Activated CD8-positive, alpha-beta memory T cell treated with anti-CD3 and anti-CD28 coated beads for 4 hours (primary cell): ENCODE data around the gene EIF3C.
"Not testable (repeated sequence)": the region's sequence is repeated elsewhere in the genome, so short reads cannot be mapped to it uniquely, and the experiment has no call there.

Experiments
- DNase-seq, 2 donors: peaks; one replicate each; pipeline ENCODE4 v3.0.0-alpha.2; 2020; ENCODE audit warnings: low read depth in 2 of 2

Gene EIF3C, protein sequence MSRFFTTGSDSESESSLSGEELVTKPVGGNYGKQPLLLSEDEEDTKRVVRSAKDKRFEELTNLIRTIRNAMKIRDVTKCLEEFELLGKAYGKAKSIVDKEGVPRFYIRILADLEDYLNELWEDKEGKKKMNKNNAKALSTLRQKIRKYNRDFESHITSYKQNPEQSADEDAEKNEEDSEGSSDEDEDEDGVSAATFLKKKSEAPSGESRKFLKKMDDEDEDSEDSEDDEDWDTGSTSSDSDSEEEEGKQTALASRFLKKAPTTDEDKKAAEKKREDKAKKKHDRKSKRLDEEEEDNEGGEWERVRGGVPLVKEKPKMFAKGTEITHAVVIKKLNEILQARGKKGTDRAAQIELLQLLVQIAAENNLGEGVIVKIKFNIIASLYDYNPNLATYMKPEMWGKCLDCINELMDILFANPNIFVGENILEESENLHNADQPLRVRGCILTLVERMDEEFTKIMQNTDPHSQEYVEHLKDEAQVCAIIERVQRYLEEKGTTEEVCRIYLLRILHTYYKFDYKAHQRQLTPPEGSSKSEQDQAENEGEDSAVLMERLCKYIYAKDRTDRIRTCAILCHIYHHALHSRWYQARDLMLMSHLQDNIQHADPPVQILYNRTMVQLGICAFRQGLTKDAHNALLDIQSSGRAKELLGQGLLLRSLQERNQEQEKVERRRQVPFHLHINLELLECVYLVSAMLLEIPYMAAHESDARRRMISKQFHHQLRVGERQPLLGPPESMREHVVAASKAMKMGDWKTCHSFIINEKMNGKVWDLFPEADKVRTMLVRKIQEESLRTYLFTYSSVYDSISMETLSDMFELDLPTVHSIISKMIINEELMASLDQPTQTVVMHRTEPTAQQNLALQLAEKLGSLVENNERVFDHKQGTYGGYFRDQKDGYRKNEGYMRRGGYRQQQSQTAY

DNA sequence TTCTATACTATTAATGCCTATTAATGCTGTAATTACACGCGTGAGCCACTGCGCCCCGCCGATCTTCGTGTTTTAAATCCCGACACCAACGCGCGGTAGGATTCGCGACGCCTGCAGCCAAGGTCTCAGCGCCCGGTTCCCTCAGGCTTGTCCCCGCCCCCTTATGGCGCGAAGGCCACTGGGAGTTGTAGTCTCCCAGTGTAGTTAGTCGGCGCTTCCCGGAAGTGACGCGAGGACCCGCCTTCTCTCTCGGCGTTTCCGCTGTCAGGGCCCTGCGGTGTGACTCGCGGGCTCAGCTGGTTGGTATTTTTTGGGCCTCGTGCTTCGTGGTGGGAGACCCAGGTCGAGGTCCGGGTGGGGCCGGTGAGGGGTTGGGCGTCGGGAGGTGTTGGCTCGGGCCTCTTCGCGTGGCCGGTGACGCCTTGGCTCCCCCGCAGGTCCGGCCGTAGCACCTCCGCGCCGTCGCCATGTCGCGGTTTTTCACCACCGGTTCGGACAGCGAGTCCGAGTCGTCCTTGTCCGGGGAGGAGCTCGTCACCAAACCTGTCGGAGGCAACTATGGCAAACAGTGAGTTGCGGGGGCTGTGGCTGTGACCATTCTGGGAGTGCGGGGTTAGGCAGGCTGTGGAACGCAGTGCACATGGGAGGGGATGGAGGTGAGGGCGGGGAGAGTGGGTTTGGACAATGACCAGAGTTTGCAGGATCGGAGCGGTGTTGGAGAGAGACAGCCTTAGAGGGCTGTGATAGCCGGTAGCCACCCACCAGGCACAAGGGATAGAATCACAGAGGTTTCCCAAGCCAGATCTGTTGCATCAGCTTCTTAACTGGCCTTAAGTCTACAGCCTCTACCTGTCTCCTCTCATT, at the start of gene EIF3C:
Gene EIF3C (plus strand): TSS at position 245 of the 864 bp plus-strand sequence. CDS start 223 bp downstream, at position 468.
- not testable (repeated sequence) for DNase-seq

DNA sequence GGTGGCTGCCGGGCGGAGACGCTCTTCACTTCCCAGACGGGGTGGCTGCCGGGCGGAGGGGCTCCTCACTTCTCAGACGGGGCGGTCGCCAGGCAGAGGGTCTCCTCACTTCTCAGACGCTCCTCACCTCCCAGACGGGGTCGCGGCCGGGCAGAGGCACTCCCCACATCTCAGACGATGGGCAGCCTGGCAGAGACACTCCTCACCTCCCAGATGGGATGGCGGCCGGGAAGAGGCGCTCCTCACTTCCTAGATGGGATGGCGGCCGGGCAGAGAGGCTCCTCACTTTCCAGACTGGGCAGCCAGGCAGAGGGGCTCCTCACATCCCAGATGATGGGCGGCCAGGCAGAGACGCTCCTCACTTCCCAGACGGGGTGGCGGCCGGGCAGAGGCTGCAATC, 45.0 kb upstream of the EIF3C start:
- not testable (repeated sequence) for DNase-seq

DNA sequence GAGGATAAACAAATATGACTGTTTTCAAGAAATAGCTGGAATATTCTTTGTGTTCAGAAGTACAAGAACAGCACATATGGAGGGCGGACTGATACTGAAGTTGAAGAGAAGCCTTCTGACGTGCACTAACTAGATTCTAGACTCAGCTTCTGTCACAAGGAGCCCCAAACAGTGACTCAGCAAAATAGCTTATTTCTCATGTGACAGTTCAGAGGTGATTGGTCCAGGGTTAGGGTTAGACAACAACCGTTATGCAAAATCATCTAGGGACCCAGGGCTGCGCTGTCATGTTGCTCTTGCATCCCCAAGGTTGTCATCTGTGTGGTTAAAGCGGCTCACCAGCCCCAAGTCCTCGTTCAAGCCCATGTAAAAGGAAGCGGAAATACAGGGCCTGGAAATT, 43.8 kb upstream of the EIF3C start:
- not testable (repeated sequence) for DNase-seq

DNA sequence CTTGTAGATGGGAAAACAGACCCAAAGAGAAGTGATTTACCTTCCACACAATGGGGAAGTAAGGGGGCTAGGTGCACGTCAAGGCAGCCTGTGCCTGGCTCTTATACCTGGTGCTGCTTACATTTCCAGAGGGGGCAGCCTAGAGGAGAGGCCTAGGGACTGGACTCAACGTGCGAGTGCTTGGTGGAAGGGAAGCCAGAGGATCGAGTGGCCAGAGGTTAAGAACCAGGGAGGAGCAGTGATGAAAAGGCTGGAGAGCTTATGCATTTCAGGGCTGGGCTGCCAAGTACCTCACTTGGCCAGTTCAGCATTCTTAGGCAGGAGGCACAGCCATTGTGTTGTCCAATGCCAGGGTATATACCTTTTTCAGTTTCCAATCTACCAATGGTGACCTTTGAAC, 43.1 kb upstream of the EIF3C start:
- not testable (repeated sequence) for DNase-seq

DNA sequence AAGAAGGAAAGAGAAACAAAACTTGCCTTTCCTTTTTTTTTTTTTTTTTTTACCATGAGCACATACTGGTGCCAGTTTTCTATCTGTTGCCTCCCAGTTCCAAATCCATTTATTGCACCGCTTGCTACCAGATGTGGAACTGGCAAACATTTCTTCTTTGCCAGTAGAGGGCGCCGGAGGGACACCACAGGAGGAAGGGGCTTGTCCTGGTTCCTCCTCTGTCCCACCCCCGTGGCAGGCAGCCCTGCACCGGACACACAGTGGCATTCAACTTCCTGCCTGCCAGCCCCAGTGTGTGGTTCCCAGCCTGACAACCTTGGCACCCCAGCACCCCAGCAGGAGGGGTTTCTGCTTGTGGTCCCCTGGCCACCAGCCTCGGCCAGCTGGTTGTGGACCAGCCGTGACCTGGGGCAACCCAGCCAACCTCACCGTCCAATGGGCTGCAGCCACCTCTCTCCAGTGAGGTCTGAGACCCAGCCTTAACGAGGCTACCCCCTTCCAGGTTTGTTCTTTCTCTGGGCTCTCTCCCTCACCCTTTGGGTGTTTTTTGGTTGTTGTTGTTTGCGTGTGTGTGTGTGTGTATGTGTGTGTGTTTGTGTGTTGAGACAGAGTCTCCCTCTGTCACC, 22.8 kb upstream of the EIF3C start:
- DNase-seq: not testable (repeated sequence)

DNA sequence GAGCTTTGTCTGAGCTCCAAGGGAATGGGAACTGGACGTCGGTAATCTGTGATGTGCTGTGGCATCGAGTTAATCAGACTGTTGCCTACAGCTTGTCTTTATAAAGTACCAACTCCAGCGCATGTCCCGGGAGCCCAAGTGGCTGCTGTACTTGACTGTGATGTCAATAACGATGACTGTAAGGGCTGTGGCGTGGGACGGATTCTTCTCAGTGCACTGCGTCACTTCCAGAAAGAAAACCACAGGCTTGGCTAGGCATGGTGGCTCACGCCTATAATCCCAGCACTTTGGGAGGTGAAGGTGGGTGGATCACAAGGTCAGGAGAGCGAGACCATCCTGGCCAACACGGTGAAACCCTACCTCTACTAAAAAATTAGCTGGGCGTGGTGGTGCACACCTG, 21.8 kb upstream of the EIF3C start:
- not testable (repeated sequence) for DNase-seq

DNA sequence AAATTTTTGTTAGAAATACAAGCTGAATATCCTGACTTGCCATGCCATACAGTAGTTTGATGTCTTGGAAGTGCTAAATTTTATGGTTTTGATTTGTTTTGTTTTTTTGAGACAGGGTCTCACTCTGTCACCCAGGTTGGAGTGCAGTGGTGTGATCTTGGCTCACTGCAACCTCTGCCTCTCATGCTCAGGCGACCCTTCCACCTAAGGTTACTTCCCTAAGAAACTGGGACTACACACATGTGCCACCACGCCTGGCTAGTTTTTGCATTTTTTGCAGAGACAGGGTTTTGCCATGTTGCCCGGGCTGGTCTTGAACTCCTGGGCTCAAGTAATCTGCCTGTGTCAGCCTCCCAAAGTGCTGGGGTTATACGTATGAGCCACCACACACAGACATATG, 19.5 kb upstream of the EIF3C start:
- DNase-seq: not testable (repeated sequence)

DNA sequence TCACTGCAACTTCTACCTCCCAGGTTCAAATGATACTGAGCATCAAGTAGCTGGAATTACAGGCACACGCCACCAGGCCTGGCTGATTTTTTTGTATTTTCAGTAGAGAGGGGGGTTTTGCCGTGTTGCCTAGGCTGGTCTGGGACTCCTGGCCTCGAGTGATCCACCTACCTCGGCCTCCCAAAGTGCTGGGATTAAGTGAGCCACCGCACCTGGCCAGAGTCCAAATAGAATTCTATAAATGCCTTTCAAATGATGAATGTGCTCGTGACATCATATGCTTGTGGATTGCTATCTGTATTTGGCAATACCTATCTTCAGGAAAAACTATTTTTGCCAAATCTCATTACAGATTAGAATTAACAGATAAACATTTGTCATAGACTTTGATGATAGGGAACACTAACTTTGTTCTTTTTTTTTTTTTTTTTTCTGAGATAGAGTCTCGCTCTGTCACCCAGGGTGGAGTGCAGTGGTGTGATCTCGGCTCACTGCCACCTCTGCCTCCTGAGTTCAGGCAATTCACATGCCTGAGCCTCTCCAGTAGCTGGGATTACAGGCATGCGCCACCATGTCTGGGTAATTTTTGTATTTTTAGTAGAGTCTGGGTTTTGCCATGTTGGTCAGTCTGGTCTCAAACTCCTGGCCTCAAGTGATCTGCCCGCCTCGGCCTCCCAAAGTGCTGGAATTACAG, 17.9 kb upstream of the EIF3C start:
- not testable (repeated sequence) for DNase-seq

DNA sequence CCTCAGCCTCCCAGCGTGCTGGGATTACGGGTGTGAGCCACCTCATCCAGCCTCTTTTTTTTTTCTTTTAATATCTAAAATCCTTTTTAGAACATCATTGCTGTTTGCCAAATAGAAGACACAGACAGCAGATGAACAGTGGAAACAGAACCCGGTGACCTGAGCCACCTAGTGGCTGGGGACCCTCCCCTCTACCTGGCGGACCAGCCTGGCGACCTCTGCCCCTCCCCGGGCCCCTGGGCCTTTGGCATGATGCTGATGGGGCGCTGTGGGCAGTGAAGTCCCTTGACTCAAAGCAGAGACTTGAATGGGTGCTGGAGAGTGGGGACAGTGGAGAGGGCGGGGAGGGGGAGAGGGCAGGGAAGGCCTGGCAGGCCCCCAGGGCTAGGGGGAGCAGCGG, 11.5 kb upstream of the EIF3C start:
- not testable (repeated sequence) for DNase-seq

DNA sequence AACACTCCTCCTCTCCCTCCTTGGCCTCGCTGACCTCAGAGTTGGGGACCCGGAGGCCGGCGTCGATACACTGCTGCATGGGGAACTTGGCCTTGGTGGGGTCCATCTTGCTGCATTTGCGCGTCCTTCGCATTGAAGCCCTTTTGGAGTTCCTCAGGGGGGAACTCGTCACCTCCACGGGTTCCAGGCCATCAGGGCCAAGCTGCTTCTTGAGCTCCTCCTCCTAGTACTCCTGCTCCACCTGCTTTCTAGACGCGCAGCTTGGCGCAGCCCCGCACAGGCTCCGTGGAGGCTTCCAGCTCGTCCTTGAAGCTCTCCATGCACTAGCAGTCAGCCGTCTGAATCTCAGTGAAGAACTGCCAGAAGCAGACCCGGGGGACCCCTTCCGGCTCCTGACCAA, 10.9 kb upstream of the EIF3C start:
- DNase-seq: not testable (repeated sequence)

DNA sequence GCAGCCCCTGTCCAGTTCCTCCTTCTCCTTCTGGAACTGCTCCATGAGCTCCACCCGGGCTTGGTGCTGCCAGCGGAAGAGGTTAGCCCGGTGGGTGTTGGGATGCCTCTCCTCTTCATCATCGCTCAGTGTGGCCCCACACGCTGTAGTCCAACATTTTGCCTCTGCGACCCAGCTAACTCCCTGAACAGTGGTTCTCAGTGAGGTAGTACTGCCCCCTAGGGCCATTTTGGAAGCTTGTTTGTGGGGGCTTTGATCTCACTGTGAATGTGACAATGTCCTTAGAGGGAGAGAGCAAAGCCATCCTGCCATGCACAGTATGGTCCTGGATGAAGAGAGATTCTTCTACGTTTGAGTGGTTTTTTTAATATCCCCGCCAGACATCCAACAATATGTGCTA, 9.9 kb upstream of the EIF3C start:
- not testable (repeated sequence) for DNase-seq

DNA sequence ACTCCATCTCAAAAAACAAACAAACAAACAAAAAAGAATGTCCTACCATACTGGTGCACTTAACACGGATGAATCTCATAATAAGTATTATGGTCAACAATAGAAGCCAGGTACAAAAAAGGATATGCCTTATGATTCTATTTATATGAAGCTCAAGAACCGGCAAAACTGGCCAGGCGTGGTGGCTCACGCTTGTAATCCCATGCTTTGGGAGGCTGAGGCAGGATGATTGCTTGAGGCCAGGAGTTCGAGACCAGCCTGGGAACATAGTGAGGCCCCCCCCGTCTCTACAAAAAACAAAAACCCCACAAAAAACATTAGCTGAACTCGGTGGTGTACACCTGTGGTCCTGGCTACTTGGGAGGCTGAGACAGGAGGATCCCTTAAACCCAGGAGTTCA, 7.0 kb upstream of the EIF3C start:
- not testable (repeated sequence) for DNase-seq

DNA sequence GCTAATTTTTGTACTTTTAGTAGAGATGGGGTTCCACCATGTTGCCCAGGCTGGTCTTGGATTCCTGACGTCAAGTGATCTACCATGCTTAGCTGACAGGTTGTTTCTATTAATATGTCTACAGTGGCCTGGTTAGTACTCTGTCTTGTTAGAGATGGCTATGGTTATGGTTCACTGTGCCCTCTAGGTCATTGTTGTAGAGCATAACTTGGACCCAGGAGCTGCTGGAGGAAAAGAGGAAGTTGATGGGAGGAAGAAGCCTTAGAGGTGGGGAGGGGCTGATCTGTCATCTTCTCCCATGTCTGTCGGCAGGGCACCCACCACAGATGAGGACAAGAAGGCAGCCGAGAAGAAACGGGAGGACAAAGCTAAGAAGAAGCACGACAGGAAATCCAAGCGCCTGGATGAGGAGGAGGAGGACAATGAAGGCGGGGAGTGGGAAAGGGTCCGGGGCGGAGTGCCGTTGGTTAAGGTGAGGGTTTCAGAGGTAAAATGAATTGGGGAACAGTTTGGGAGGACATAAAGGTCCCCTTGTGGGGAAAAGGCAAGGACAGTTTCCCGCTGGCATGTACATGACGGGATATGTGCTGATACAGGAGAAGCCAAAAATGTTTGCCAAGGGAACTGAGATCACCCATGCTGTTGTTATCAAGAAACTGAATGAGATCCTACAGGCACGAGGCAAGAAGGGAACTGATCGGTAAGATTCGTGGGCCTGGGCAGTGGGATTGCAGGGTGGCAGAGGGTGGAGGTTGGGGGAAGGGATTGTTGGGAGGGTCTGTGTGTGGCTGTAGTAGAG, 11.8 kb downstream of the EIF3C start:
- not testable (repeated sequence) for DNase-seq

DNA sequence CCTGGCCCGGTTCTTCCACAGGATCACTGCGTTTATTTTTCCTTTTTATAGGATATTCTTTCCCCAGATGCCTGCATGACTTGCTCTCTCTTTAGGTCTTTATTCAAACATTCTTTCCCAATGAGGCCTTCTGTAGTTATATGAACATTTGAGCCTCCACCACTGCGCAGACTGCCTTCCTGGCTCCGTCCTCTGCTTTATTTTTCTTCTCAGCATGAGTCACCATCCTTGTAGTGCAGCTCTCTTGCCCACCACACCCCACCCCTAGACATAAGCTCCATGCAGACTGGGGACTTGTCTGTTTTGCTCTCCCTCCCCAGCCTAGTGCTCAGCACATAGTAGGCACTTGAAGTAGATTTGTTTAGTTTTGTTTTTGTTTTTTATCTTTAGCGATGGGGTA, 20.0 kb downstream of the EIF3C start:
- DNase-seq: not testable (repeated sequence)

DNA sequence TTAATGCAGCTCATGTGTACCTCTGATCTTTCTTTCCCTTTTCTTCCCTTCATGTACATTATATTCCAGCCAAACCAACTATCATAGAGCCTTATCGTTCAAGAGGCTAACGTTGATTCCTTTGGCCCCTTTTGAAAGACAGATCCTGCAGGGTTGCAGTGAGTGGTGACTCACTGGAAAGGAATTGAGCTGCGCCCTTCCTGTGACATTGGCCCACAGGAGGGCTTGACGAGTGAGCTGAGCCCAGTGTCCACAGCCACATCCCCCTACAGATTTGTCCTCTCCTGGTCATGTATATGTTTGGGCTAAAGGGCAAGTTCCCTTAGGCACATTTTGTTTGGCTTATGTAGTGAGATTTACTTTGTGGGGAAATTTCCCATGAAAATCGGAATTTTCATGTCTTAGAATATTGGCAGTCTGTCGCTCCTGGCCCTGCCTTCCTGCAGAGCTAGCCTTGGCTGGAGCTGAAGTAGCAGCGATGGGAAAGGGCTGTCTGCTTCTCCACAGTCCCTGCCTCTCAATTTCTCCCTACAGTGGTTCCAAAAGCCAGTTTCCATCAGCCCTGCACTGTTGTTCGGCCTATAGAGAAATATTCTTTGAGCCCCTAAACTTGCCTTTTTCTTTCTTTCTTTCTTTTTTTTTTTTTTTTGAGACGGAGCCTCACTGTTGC, 21.3 kb downstream of the EIF3C start:
- not testable (repeated sequence) for DNase-seq

DNA sequence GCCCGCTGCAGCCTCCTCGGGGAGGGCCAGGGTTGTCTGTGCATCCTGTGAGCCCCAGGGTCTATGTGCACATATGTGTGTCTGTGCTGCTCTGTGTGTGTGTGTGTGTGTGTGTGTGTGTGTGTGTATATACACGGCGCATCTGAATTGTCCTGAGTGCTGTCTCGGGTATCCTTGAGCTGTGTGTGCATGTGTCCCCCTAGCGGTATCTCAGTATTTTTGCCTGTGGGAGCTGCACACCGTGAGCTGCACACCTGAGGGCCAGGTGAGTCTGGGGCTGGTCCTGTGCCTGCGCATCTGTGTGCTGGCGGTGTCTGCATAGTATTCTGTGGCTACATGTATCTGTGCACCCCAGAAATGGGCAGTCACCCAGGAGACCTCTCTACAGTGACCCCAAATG, 28.5 kb downstream of the EIF3C start:
- not testable (repeated sequence) for DNase-seq

DNA sequence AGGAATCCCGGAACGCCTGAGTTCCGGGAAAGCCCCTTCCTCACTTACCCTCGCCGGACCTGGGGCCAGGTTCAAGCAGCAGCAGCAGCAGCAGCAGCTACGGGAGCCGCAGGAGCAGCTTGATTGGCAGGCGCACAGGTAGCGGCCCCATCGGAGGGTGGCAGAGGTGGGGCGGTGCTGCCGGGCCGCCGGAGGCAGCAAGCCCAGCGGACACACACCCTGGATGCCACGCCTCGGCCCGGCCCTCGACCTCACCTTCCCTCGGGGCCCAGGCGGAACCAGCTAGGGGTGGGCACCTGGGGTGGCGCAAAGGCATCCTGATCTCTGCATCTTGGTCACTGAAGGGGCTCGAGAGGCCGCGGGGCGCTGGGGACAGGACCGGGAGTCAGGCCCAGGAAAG, 29.4 kb downstream of the EIF3C start:
- not testable (repeated sequence) for DNase-seq

DNA sequence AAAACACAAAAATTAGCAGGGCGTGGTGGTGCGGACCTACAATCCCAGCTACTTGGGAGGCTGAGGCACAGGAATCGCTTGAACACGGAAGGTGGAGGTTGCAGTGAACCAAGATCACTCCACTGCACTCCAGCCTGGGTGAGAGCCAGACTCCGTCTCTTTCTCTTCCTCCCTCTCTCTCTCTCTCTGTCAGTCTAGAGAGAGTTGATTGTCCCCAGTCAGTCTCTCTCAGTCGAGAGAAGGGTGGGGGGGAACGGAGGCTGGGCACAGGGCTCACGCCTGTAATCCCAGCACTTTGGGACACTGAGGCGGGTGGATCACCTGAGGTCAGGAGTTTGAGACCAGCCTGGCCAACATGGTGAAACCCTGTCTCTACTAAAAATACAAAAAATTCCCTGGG, 30.0 kb downstream of the EIF3C start:
- DNase-seq: not testable (repeated sequence)
